GM21619 (cell line): ENCODE results near the gene TRIM46.

Source experiments
- ATAC-seq: cut with Tn5 transposase; IDR thresholded peaks from one replicate; pipeline ENCODE4 v1.9.1; 2021; ENCODE audit not compliant: unreplicated experiment

Gene TRIM46, protein sequence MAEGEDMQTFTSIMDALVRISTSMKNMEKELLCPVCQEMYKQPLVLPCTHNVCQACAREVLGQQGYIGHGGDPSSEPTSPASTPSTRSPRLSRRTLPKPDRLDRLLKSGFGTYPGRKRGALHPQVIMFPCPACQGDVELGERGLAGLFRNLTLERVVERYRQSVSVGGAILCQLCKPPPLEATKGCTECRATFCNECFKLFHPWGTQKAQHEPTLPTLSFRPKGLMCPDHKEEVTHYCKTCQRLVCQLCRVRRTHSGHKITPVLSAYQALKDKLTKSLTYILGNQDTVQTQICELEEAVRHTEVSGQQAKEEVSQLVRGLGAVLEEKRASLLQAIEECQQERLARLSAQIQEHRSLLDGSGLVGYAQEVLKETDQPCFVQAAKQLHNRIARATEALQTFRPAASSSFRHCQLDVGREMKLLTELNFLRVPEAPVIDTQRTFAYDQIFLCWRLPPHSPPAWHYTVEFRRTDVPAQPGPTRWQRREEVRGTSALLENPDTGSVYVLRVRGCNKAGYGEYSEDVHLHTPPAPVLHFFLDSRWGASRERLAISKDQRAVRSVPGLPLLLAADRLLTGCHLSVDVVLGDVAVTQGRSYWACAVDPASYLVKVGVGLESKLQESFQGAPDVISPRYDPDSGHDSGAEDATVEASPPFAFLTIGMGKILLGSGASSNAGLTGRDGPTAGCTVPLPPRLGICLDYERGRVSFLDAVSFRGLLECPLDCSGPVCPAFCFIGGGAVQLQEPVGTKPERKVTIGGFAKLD

DNA sequence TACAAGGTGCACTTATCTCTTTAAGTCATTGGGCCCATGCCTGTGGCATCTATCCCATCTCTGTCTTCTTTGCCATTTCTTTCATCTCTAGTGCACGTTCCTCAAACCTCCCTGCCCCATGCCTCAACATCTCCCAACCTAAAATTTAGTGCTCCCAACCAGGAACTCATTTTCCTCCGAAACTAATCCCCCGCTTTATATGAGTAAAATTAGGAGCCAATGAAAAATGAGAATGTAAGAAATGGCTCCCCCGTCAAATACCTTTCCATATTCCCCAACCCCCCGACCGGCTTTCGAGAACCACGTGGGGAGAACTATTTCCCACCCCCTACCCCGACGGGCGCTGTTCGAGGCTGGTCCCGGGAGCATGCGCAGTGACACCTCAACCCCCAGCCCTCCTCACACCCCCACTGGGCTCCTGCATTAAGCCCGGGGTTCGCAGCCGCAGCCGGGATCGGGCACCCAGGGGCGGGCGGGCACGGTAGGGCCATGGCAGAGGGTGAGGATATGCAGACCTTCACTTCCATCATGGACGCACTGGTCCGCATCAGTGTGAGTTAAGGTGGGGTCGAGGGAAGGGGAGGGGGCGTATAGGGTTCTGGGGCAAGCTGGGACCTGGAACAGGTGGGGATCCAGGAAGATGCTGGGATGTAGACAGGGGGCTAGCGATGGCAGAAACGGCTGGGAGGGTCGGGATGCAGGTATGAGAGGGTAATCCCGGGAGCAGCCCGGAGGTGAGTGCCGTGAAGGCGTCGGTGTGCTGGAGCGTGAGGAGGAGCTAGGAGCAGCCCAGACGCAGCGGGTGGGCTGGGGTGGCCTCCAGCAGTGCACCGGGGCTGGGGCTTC lies at the start of gene TRIM46:
TSS of gene TRIM46 (plus strand) at position 372 of the 846 bp plus-strand sequence. CDS start at position 490, 118 bp downstream.
- peak; percentile 9 for ATAC-seq

DNA sequence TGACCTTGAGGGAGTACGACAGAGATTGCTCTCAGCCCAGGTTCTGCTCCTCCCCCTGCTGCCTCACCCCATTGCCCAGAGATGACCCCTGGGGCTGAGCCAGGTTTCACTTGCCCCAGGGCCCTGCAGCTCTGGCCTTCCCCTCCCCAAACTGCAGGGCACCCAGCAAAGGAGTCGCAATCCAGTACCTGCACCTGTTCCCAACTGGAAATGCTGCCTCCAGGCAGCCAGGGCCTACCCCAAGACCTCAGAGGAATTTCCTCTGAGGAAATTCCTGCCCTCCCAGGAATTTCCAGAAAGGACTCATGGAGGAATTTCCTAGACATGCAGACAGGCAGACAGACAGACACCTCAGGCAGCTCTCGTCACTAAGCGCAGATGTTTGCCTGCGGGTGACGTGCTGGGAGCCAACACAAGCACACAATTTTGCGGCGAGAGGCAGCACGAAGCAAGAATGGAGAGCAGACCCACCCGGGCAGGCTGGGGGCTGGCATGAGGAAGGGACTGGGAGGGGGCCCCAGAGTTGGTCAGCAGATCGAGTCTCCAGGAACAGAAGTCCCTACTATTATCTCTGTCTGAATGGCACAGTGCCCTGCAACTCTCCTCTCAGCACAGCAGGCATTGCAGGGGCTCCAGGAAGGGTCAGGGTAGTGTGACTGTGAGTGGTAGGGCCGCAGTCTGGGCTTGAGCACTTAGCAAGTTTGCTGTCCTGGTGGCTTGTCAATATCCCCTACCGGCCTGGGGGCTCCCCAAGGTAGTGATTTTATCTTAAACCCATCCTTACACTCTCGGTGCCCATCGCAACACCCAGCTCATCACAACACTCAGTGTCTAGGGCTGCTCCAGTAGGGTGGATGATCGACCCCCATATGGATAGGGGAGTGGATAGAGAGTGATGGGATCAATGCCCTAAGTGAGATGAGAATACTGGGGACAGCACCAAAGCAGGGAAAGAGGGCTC lies 48.9 kb upstream of the TRIM46 start:
- no peak for ATAC-seq

DNA sequence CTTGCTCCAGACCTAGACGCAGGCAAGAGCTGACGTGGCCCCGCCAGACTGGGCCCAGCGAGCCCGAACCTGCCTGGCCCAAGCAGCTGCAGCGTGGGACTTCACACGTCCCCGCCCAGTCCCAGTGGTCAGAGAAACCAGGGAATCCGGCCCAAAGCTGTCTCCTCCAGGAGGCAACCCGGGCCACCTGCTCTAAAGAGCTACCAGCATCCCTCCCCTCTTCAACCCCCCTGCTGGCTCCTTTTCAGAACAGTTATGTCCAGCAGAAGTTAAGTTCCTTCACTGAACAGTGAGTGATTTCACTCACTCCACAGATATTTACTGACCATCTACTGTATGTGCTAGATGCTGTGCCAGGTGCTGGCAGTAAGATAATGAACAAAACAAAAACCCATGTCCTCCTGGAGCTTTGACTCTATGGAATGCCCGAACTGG lies 48.1 kb upstream of the TRIM46 start:
- ATAC-seq = no peak

DNA sequence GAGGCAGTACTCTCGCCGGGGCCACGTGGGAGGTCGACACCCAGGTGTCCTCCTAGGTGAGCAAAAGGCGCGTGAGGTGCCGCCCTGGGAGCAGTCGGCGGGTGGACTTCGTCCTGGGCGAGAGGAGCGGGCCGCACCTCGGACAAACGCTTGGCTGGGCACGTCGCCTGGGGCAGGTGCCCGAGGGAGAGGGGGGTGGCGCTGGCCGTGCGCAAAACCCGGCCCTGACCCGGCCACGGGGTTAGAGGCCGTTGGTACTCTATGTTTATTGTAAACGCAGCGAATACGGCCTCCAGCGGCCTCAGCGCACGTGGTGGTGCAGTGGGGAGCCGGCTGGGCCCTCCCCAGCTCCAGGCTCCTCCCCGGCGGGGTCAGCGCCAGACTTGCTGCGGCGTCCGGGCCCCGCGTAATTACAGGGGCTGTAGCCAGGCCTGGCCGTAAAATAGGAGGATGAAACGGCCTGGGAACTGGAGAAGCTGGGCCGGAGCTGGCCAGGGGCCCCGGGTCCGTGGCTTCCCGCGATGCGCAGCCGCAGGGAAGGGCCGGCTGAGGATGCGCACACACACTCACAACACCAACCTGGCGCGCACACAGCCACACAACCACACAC lies 47.6 kb upstream of the TRIM46 start:
- ATAC-seq = no peak

DNA sequence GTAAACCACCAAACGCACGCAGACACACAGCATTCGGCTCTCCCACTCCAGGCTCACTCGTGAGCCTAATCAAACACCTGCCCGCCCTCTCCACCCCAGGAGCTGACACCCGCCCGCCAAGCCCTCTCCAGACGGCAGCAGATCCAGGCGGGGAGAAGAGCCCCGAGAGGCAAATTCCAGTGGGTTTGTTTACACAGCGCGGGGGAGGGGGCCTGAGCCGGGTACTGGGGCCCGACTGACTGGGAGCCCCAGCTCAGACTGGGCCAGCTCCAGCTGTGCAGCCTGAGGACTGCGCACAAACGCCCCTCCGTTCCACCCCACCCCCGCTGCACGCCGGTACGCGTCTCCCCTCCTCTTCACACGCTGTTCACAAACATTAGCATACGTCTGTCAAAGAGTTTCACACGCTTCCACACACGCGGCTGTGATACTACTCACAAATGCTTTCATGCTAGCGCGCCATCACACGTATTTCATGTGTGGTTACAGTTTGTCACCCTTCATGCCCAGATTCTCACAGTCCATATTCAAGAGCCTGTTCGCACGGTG lies 47.0 kb upstream of the TRIM46 start:
- ATAC-seq = no peak

DNA sequence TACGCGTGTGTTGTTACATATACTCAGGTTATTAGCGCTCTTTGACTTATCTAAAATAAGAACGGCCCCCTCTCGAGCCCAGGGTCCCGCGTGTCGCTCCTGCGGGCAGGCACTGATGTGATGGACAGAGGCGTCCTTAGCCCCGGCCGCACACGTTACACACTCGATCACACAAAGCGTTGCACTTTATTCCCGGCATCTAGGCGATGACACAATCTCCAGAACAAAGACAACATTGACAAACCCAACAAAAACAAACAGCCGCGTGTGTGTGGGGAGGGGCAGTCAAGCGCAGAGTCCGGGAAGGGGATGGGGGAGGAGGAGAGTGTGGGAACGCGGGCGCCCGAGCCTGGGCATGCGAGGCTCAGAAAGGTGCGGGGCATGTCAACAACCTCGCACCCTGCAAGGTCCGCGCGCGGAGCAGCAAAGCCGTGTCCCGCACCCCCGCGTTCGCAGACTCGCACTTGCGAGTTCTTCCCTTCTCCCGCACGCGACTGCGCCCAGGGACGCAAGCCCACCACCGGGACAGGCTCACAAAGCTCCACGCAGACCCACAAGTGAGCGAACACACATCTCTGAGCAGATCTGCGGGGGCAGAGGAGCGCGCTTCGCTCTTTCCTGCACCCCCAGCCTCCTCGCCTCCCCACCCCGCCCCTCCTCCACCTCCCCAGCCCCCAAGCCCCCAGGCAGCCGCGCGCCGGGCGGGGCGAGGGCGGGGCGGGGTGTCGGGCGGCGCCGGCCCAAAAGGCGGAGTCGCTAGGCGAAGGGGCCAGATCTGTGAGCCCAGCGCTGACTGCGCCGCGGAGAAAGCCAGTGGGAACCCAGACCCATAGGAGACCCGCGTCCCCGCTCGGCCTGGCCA lies 46.3 kb upstream of the TRIM46 start, which contains the start of gene EFNA1:
TSS of gene EFNA1 (plus strand) at position 772 of the 862 bp plus-strand sequence. CDS start 102 bp downstream, outside the sequence.
- ATAC-seq = no peak

DNA sequence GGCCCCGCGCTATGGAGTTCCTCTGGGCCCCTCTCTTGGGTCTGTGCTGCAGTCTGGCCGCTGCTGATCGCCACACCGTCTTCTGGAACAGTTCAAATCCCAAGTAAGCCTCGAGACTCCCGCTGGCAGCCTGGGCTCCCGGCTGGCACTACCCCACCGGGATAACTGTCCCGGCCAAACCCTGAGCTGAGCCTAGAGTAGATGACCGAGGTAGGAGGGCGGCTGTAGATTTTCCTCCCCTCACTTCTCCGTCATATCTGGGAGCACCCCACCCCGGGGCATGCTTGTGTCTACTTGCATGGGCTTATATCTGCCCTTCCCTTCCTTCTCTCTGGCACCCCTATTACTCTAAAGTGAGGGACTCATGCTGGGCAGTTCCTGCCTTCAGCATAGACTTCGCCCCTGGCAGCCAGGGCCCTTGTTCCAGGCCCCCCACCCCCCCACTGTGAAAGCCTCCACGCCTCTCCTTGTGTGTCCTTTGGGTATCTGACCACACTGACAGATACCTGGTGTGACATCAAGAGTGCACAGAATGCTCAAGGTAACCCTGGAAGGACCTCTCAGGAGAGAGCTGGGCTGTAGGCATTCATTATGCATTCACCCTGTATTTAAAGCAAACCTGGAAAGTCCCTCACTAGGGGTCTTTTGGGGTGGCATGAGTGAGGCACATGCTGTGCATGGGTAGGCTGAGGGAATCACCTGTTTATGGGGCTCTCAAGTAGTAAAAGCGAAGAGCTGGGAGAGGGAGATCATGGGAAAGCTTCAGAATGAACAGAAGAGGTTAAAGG lies 45.5 kb upstream of the TRIM46 start:
- ATAC-seq = no peak

DNA sequence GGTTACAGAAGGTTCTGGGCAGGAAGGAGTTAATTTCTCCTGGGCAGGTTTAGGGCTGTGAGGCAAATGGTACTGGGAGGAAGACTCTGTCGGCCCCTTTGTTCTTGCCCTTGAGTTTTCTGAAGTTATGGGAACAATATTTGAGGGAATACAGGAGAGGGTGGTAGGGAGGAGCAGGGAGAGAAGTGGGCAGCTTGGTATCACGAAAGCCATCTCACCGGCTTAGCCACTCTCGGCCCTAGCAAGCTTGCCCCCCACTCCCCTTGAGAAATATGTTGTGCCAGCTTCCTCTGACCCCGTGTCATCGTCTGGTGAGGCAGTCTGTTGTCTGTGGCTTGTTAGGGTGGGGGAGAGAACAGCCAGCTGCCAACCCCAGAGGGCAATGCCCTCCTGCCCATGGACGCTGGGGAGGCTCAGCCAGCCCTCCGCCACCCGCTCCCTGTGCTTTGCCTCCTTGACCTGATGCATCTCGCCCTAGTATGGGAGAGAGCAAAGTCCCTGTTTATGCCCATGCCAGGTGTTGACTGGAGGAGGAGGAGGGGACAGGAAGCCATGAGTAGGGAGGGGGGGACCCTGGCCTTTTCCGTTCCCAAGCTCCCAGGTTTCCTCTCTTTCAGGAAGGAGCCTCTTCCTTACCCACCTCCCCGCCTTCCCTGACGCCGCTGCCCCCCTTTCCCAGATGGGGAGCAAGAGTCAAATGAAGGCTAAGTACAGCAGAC lies 44.7 kb upstream of the TRIM46 start:
- no peak for ATAC-seq

DNA sequence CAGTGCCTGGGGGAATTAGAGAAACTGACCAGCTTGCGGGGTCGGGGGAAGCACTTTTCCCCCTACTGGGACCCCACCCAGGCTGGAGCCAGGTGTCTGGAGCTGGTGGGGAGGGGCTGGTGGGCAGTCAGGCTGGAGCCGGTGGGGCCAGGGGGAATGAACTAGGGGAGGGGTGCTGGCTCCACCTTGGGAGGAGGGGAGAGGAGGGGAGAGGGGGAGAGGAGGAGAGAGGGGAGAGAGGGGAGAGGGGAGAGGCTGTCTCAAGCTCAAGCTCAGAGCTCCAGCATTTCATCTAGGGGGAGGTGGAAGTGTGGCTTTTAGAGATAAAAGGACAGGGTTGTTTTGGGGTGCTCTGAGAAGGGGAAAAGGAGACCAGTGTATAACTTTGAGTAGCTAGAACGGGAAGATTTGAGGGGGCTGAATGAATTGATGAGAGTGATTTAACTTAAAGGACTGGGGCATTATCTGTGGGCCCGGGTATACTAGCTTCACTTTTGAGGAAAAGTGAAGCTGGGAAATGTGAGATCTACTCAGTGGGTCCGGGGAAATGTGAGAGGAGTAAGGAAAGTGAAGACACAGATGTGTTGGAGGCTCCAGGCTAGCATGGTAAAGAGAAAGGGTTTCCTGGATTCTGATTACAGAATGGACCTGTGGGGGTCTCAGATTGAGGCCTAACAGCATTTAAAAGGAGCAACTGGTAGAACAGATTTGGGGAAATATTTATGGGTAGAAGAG lies 43.2 kb upstream of the TRIM46 start:
- no peak for ATAC-seq

DNA sequence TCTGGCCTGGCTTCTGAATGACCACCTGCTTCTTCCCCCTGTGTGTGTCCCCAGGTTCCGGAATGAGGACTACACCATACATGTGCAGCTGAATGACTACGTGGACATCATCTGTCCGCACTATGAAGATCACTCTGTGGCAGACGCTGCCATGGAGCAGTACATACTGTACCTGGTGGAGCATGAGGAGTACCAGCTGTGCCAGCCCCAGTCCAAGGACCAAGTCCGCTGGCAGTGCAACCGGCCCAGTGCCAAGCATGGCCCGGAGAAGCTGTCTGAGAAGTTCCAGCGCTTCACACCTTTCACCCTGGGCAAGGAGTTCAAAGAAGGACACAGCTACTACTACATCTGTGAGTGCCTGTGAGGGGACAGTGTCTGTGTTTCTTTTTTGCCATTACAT lies 42.4 kb upstream of the TRIM46 start:
- ATAC-seq = no peak

DNA sequence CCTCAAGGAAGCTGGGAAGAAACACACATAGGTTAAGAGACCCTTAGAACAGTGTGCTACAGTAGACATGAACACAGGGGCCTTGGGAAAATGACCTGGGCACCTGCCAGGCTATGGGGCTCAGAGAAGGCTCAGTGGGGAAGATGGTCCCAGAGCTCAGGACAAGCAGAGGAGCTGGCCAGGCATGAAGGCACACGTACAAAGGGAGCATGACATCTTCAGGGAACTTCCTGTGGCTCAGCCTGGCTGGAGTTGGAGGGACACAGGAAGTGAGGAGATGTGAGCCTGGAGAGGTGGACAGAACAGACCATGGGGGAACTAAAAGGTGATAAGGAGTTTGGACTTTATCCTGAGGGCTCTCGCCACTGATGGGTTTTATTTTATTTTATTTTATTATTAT lies 41.8 kb upstream of the TRIM46 start:
- ATAC-seq = no peak

DNA sequence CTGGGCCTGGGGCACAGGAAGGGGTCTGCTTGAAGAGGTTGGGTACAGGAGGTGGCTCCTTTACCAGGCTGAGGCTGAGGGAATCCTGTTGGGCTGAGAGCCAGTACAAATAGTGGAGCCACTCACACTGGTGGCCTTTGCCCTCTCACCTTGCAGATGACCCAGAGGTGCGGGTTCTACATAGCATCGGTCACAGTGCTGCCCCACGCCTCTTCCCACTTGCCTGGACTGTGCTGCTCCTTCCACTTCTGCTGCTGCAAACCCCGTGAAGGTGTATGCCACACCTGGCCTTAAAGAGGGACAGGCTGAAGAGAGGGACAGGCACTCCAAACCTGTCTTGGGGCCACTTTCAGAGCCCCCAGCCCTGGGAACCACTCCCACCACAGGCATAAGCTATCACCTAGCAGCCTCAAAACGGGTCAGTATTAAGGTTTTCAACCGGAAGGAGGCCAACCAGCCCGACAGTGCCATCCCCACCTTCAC lies 39.8 kb upstream of the TRIM46 start:
- ATAC-seq = no peak

DNA sequence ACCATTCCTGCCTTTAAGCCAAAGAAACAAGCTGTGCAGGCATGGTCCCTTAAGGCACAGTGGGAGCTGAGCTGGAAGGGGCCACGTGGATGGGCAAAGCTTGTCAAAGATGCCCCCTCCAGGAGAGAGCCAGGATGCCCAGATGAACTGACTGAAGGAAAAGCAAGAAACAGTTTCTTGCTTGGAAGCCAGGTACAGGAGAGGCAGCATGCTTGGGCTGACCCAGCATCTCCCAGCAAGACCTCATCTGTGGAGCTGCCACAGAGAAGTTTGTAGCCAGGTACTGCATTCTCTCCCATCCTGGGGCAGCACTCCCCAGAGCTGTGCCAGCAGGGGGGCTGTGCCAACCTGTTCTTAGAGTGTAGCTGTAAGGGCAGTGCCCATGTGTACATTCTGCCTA lies 39.3 kb upstream of the TRIM46 start:
- ATAC-seq = no peak

DNA sequence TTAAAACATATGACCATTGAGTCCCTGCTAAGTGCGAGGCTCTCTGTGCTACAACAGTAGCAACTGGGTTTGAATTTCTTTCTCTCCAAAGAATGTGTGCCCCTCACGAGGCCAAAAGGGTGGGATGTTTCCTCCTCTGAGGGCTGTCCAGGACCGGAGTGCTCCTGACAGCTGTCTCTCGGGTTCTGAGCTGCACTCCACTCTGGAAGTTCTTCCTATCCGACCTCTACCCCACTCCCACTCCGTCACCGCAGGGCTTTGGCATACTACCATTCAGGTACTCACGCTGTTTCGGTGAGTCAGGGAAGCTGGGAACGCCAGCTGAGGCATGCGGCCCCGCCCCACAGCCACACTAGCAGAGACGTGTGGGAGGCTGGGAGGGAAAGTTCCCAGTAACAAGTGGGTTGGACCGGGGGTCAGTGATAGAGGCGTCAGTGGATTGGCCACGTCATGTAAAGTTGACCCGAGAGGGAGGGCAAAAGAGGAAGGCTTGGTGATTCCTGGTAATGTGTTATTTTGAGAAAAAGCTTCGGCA lies 38.7 kb upstream of the TRIM46 start:
- ATAC-seq = no peak

DNA sequence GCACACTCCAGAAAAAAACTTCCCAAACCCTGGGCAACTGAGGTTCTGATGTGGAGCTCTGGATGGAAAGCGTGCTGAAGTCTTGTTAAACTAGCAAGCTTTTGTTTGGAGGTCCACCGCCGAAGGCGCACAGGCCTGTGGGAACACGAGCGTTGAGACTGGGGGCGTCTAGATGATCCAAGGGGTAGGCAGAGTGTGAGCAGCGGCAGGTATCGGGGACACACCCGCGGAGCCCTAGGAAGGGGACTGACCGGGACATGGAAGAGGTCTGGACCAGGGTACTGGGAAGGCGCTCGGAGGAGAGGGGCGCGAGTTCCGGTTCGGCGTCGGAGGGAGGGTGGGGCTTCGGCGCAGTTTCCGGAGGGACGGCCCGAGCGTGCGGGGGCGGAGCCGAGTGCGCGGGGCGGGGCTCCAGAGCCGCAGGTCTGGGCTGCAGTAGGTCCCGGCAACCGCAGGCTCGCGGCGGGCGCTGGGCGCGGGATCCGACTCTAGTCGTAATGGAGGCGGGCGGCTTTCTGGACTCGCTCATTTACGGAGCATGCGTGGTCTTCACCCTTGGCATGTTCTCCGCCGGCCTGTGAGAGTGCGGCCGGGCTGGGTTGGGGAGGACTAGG lies 38.1 kb upstream of the TRIM46 start, which contains the start of gene SLC50A1:
TSS of gene SLC50A1 (plus strand) at position 438 of the 614 bp plus-strand sequence. CDS start at position 498, 60 bp downstream.
- ATAC-seq = peak; percentile 65
